GM19351 (cell line): ENCODE data around the gene PKN3.
A peak's percentile ranks its signal among the peaks of the same experiment; 100 is the strongest.
"Not testable (repeated sequence)": the region's sequence is repeated elsewhere in the genome, so short reads cannot be mapped to it uniquely, and the experiment has no call there.

Source experiments
- ATAC-seq: cut with Tn5 transposase; IDR thresholded peaks from one replicate; pipeline ENCODE4 v1.9.1; 2021; ENCODE audit warnings: mild to moderate bottlenecking, moderate library complexity; ENCODE audit not compliant: unreplicated experiment

The PKN3 gene

GRCh38 chr9:128690684-128691034, 11.6 kb upstream of the PKN3 start:
- no peak for ATAC-seq

- ATAC-seq = not testable (repeated sequence)
Observed at GRCh38 chr9:128693738-128694137, 8.6 kb upstream of the PKN3 start.

- no peak for ATAC-seq
Observed at GRCh38 chr9:128694344-128694743, 8.0 kb upstream of the PKN3 start.

GRCh38 chr9:128696923-128697707, 5.2 kb upstream of the PKN3 start:
- ATAC-seq = no peak

GRCh38 chr9:128699096-128699795, 3.1 kb upstream of the PKN3 start:
- ATAC-seq = not testable (repeated sequence)

- no peak for ATAC-seq
Observed at GRCh38 chr9:128701227-128701854, 962 bp upstream of the PKN3 start.

- peak; percentile 32 for ATAC-seq
Observed at GRCh38 chr9:128702949-128703615, 779 bp downstream of the PKN3 start.

GRCh38 chr9:128703616-128704355, 1.5 kb downstream of the PKN3 start:
- ATAC-seq = no peak

GRCh38 chr9:128704356-128704670, 2.0 kb downstream of the PKN3 start:
- ATAC-seq = no peak

GRCh38 chr9:128705051-128705965, 3.0 kb downstream of the PKN3 start:
- no peak for ATAC-seq

GRCh38 chr9:128706045-128706444, 3.7 kb downstream of the PKN3 start:
- ATAC-seq = no peak

- ATAC-seq = no peak
Observed at GRCh38 chr9:128706671-128707381, 4.5 kb downstream of the PKN3 start.

GRCh38 chr9:128707446-128707845, 5.1 kb downstream of the PKN3 start:
- ATAC-seq = no peak

- ATAC-seq = no peak
Observed at GRCh38 chr9:128712451-128713410, 10.4 kb downstream of the PKN3 start.

- no peak for ATAC-seq
Observed at GRCh38 chr9:128713411-128713780, 11.1 kb downstream of the PKN3 start.

- ATAC-seq = no peak
Observed at GRCh38 chr9:128713941-128714573, 11.8 kb downstream of the PKN3 start.

- no peak for ATAC-seq
Observed at GRCh38 chr9:128714586-128715435, 12.5 kb downstream of the PKN3 start.
